Neural progenitor cell (in vitro differentiated cells): ENCODE measurements around the gene NFKBIL1. TPM values are rescaled to one million over a fixed set of nuclear protein-coding genes. Genes with fewer than 3 reads are reported as not detected.

Experiments
- DNase-seq: peaks from one replicate; pipeline ENCODE4 v3.0.0-alpha.2; 2016; ENCODE audit warnings: low spot score
- H2AFZ ChIP-seq: fragments of 200-600 bp; sonication (generic); replicated peaks from 2 replicates; pipeline ENCODE4 v1.6.1; 2016; ENCODE audit warnings: antibody characterized with exemption
- H3F3A ChIP-seq: fragments of 200-600 bp; sonication (generic); 2 replicates; pipeline ENCODE4 v1.6.1; 2016; ENCODE audit warnings: antibody characterized with exemption, low read depth
- H3K27ac ChIP-seq: fragments of 200-600 bp; sonication (generic); 2 replicates; pipeline ENCODE4 v1.5.1; 2016; ENCODE audit warnings: mild to moderate bottlenecking
- H3K27me3 ChIP-seq: fragments of 200-600 bp; sonication (generic); 2 replicates; pipeline ENCODE4 v1.6.1; 2016; ENCODE audit warnings: mild to moderate bottlenecking, moderate library complexity
- H3K36me3 ChIP-seq: fragments of 200-600 bp; sonication (generic); 2 replicates; pipeline ENCODE4 v1.5.1; 2016
- H3K4me1 ChIP-seq: fragments of 200-600 bp; sonication (generic); 2 replicates; pipeline ENCODE4 v1.6.1; 2016; ENCODE audit warnings: mixed run types
- H3K4me2 ChIP-seq: fragments of 200-600 bp; sonication (generic); 2 replicates; pipeline ENCODE4 v1.6.1; 2016
- H3K4me3 ChIP-seq: fragments of 200-600 bp; sonication (generic); 2 replicates; pipeline ENCODE4 v1.5.1; 2016
- H3K79me2 ChIP-seq: fragments of 200-600 bp; sonication (generic); 2 replicates; pipeline ENCODE4 v1.6.1; 2016; ENCODE audit warnings: low read depth
- H3K9ac ChIP-seq: fragments of 200-600 bp; sonication (generic); 2 replicates; pipeline ENCODE4 v1.6.1; 2016
- H3K9me3 ChIP-seq: fragments of 200-600 bp; sonication (generic); 2 replicates; pipeline ENCODE4 v1.5.1; 2016; ENCODE audit warnings: low read depth
- H4K20me1 ChIP-seq: fragments of 200-600 bp; sonication (generic); 2 replicates; pipeline ENCODE4 v1.6.1; 2016; ENCODE audit warnings: low read depth
- H3K27ac Mint-ChIP-seq: 3 replicates; pipeline ENCODE4 v1.8.0; 2021; ENCODE audit warnings: mixed read lengths
- H3K27me3 Mint-ChIP-seq: 2 replicates; pipeline ENCODE4 v1.8.0; 2022; ENCODE audit warnings: low read depth, mild to moderate bottlenecking, inconsistent platforms, moderate library complexity, mixed read lengths; ENCODE audit not compliant: insufficient read depth
- H3K36me3 Mint-ChIP-seq: 3 replicates; pipeline ENCODE4 v1.8.0; 2021; ENCODE audit warnings: mixed read lengths
- H3K4me1 Mint-ChIP-seq: 3 replicates; pipeline ENCODE4 v1.8.0; 2021; ENCODE audit warnings: mixed read lengths
- H3K4me3 Mint-ChIP-seq: 3 replicates; pipeline ENCODE4 v1.8.0; 2021; ENCODE audit warnings: mild to moderate bottlenecking, moderate library complexity, mixed read lengths
- H3K9me3 Mint-ChIP-seq: 3 replicates; pipeline ENCODE4 v1.8.0; 2020; ENCODE audit warnings: mixed read lengths
- EZH2 ChIP-seq: fragments of 200-600 bp; sonication (generic); IDR thresholded peaks from 2 replicates; pipeline ENCODE4 v1.6.1; 2017; ENCODE audit warnings: antibody characterized with exemption, mild to moderate bottlenecking, moderate library complexity
- EZH2phosphoT487 ChIP-seq: fragments of 200-600 bp; sonication (generic); IDR thresholded peaks from 2 replicates; pipeline ENCODE4 v1.6.1; 2017; ENCODE audit warnings: antibody characterized with exemption
- total RNA-seq: library from RNA; depleted of rRNA; stranded (reverse); fragments of >200 nt; gene quantifications from 2 replicates; pipeline ENCODE4 v1.2.3, GENCODE V29; 2015; ENCODE audit warnings: low replicate concordance
- TF ChIP-seq, protein P1 (sequence below): fragments of 200-600 bp; sonication (generic); IDR thresholded peaks from 2 replicates; pipeline ENCODE4 v1.5.1; 2017; ENCODE audit warnings: antibody characterized with exemption, mild to moderate bottlenecking

NFKBIL1 gene
- total RNA-seq, 1 donor from 2014 or later = 8.6 TPM

DNA sequence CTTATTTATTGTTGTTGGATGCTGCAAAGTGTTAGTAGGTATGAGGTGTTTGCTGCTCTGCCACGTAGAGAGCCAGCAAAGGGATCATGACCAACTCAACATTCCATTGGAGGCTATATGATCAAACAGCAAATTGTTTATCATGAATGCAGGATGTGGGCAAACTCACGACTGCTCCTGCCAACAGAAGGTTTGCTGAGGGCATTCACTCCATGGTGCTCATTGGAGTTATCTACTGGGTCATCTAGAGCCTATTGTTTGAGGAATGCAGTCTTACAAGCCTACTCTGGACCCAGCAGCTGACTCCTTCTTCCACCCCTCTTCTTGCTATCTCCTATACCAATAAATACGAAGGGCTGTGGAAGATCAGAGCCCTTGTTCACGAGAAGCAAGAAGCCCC lies 37.4 kb upstream of the NFKBIL1 start:
- Histone ChIP-seq H3K4me2 (no peak overlapping the region), H2AFZ (no peak overlapping the region), H3K9ac (no peak overlapping the region), H3K9me3 (no peaks in the 10 kb centered on the region), H3K27me3 (no peaks in the 10 kb centered on the region), H3K27ac (no peak overlapping the region), H4K20me1 (no peaks in the 10 kb centered on the region), H3K36me3 (no peaks in the 10 kb centered on the region), H3K4me3 (no peak overlapping the region), H3K79me2 (no peaks in the 10 kb centered on the region), H3F3A (no peaks in the 10 kb centered on the region), H3K4me1 (no peaks in the 10 kb centered on the region)
- Mint-ChIP-seq H3K4me3 (no peak overlapping the region), H3K4me1 (no peaks in the 10 kb centered on the region), H3K27ac (no peak overlapping the region), H3K27me3 (peaks cover 13% of the 10 kb centered on the region), H3K36me3 (no peaks in the 10 kb centered on the region), H3K9me3 (no peaks in the 10 kb centered on the region)
- no peak for DNase-seq
- TF ChIP-seq EZH2phosphoT487 (no peak), EZH2 (no peak)
- TF ChIP-seq, protein P1, sequence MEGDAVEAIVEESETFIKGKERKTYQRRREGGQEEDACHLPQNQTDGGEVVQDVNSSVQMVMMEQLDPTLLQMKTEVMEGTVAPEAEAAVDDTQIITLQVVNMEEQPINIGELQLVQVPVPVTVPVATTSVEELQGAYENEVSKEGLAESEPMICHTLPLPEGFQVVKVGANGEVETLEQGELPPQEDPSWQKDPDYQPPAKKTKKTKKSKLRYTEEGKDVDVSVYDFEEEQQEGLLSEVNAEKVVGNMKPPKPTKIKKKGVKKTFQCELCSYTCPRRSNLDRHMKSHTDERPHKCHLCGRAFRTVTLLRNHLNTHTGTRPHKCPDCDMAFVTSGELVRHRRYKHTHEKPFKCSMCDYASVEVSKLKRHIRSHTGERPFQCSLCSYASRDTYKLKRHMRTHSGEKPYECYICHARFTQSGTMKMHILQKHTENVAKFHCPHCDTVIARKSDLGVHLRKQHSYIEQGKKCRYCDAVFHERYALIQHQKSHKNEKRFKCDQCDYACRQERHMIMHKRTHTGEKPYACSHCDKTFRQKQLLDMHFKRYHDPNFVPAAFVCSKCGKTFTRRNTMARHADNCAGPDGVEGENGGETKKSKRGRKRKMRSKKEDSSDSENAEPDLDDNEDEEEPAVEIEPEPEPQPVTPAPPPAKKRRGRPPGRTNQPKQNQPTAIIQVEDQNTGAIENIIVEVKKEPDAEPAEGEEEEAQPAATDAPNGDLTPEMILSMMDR = no peak

GRCh38 chr6:31513456-31514165 lies 33.8 kb upstream of the NFKBIL1 start:
- no peaks in the 10 kb centered on the region for H3K36me3 Mint-ChIP-seq
- DNase-seq = no peak
- Histone ChIP-seq H2AFZ (no peak overlapping the region), H3K4me3 (no peak overlapping the region), H3K4me2 (no peak overlapping the region), H3K79me2 (no peaks in the 10 kb centered on the region), H3K9me3 (no peaks in the 10 kb centered on the region), H3K36me3 (no peaks in the 10 kb centered on the region), H3K27me3 (peaks cover 3% of the 10 kb centered on the region), H3F3A (no peaks in the 10 kb centered on the region), H3K9ac (no peak overlapping the region), H4K20me1 (no peaks in the 10 kb centered on the region), H3K4me1 (no peaks in the 10 kb centered on the region), H3K27ac (no peak overlapping the region)
- H3K27ac Mint-ChIP-seq = no peak overlapping the region
- no peak overlapping the region for H3K4me3 Mint-ChIP-seq
- TF ChIP-seq EZH2 (no peak), EZH2phosphoT487 (no peak)
- TF ChIP-seq, protein P1 = no peak
- H3K27me3 Mint-ChIP-seq = peaks cover 7% of the 10 kb centered on the region
- no peaks in the 10 kb centered on the region for H3K4me1 Mint-ChIP-seq
- H3K9me3 Mint-ChIP-seq = no peaks in the 10 kb centered on the region

- Histone ChIP-seq H3K9ac (no peak overlapping the region), H3K36me3 (no peaks in the 10 kb centered on the region), H3K79me2 (no peaks in the 10 kb centered on the region), H3K9me3 (no peaks in the 10 kb centered on the region), H3F3A (no peaks in the 10 kb centered on the region), H2AFZ (no peak overlapping the region), H3K4me2 (no peak overlapping the region), H3K4me3 (no peak overlapping the region), H3K27ac (no peak overlapping the region), H3K4me1 (no peaks in the 10 kb centered on the region), H3K27me3 (peaks cover 3% of the 10 kb centered on the region), H4K20me1 (no peaks in the 10 kb centered on the region)
- TF ChIP-seq, protein P1 = no peak
- TF ChIP-seq EZH2phosphoT487 = no peak
- no peak for TF ChIP-seq EZH2
- Mint-ChIP-seq H3K27ac (no peak overlapping the region), H3K4me1 (peaks cover 2% of the 10 kb centered on the region), H3K4me3 (no peak overlapping the region), H3K27me3 (peaks cover 8% of the 10 kb centered on the region), H3K9me3 (no peaks in the 10 kb centered on the region), H3K36me3 (no peaks in the 10 kb centered on the region)
- no peak for DNase-seq
Observed at GRCh38 chr6:31521835-31522234, 25.6 kb upstream of the NFKBIL1 start.
